Motor neuron (in vitro differentiated cells): ENCODE results near the gene TP63. TPM values are rescaled to one million over a fixed set of nuclear protein-coding genes. Genes with fewer than 3 reads are reported as not detected.
"Not testable (repeated sequence)": the region's sequence is repeated elsewhere in the genome, so short reads cannot be mapped to it uniquely, and the experiment has no call there.

ENCODE experiments used
- ATAC-seq, 8 experiments: fragments of 200-7000 bp; cut with Tn5 transposase; replicated peaks in 6 of 8; 2 replicates each; pipeline ENCODE4 v1.8.0; 2021; ENCODE audit warnings: mild to moderate bottlenecking in 8 of 8, moderate library complexity in 8 of 8
- H3K27ac ChIP-seq, 2 donors: fragments of 250-450 bp; sonication (Bioruptor Pico); 2 replicates each; pipeline ENCODE4 v1.9.0; 2021; ENCODE audit warnings: antibody characterized with exemption in 2 of 2, mild to moderate bottlenecking in 2 of 2, moderate library complexity in 1 of 2
- H3K4me1 ChIP-seq, 2 donors: fragments of 250-450 bp; sonication (Bioruptor Pico); replicated peaks in 1 of 2; 2 replicates each; pipeline ENCODE4 v1.6.1; 2021; ENCODE audit warnings: antibody characterized with exemption in 2 of 2, mild to moderate bottlenecking in 2 of 2, moderate library complexity in 1 of 2
- H3K4me3 ChIP-seq, 5 donors: fragments of 250-450 bp; sonication (Bioruptor Pico); 2 replicates each; pipeline ENCODE4 v1.9.0; 2021; ENCODE audit warnings: antibody characterized with exemption in 5 of 5, mild to moderate bottlenecking in 5 of 5, moderate library complexity in 4 of 5
- WGBS, 10 experiments: fragments of 450-650 bp; shearing (Covaris generic); methylation state at CpG; one replicate each; pipeline ENCODE4 v1.0.0; 2022; 5-methylcytosine and 5-hydroxymethylcytosine counted together
- in situ Hi-C, 9 experiments: fragments of 400-800 bp; cut with MboI; loops; one replicate each; pipeline ENCODE4 v1.15.0; 2021; ENCODE audit warnings: low sequenced_read_pairs in 9 of 9, low pct_unique_long_range_greater_than_20kb in 2 of 9; ENCODE audit not compliant: unreplicated experiment in 9 of 9
- total RNA-seq, 8 experiments: library from RNA; unstranded; fragments of 300-600 nt; gene quantifications; 2 replicates each; pipeline versions ENCODE4 v1.2.3 to v1.2.4, GENCODE V29; 2022

Gene TP63
- total RNA-seq, 8 experiments from 2014 or later, result 0.05 to 1.5 (median 0.38) TPM

DNA sequence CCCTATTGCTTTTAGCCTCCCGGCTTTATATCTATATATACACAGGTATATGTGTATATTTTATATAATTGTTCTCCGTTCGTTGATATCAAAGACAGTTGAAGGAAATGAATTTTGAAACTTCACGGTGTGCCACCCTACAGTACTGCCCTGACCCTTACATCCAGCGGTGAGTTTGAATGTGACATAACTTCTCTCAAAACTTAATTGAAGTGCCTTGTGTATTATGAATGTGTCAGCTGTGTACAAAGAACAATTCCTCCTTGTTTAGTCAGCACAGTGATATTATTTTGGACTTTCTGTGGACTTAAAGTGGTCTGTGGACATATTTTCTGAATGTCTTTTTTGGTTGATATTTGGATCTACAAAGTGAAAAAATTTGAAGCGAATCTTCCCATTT is 220 bp downstream of the TP63 start:
- Histone ChIP-seq H3K27ac (no peak overlapping the region), H3K4me1 (no peaks in the 10 kb centered on the region), H3K4me3 (no peak overlapping the region)
- in situ Hi-C loops, result no loop called here
- 88 to 100% (median 94%) methylated on average over 2 to 6 of the region's 6 CpGs; no CpG with 5 or more reads in 1 of the 10 experiments for WGBS, 10 experiments
- no peak for ATAC-seq

DNA sequence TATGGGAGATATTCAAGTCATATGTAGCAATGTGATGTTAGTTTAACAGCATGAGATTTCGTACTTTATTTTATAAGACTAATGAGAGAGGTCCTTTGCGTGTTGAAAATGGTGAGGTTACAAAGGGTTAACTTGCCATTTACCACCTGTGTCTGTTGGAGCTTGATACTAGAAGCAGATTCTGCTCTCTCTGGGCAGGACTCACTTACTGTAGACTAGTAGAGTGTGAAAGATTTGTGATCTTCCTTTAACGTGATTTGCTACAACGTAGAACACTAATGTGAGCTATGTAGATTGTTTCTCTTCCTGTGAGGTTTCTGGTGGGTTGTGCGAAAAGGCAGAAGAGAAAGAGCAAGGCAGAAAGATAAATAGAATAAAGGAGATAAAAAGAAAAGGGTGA is 1.1 kb downstream of the TP63 start:
- in situ Hi-C loops, result no loop called here
- no peak for ATAC-seq

DNA sequence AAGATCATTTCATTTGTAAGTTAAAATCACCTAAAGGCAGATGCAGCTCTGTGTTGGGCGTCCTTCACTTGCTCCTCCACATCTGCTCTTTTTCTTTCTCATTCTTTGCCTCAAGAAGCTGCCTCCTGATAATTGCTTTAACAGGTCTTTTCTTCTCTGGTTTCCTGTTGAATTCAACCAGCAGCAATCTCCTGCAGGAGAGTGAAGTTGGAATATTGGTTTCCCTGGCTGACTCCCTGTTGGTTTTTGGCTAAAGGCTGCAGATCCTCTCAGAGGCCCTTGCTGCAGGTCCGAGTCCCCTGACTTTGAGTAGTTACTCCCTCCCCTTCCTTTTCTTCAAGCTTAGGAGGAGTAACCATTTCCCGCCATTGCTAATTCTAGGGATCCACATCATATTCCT is 4.2 kb downstream of the TP63 start:
- in situ Hi-C loops, result no loop called here
- ATAC-seq, result no peak
- Histone ChIP-seq H3K4me1 (no peaks in the 10 kb centered on the region), H3K27ac (no peak overlapping the region), H3K4me3 (no peak overlapping the region)
- 20 to 100% (median 68%) methylated on average over 1 to 3 of the region's 3 CpGs for WGBS, 10 experiments

More for the DNA sequence above, 1.1 kb downstream of the TP63 start:
- Histone ChIP-seq H3K4me1 (no peaks in the 10 kb centered on the region), H3K27ac (no peak overlapping the region), H3K4me3 (no peak overlapping the region)
- 40 to 85% (median 75%) methylated on average over 3 to 5 of the region's 5 CpGs for whole genome bisulfite sequencing, 10 experiments

DNA sequence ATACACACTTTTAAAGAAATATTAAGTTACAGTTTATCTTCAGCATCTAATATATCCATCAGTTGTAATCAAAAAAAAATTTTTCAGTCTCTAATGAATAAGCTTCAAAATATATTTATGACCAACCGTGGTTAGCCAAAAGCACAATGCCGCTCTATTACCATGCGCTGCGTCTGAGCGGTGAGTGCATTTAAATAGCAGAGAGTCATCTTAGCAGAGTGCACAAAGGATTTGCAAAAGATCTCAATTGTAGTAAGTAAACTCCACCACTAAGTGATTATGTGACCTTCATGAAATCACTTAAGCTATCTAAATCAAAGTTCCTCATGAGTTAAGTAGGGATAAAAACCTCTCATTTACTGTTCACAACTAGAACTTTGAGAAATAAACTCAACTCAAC is 4.9 kb downstream of the TP63 start:
- no peak overlapping the region for H3K4me3 ChIP-seq
- ATAC-seq, result no peak
- in situ Hi-C loops, result no loop called here
- H3K4me1 ChIP-seq, result no peaks in the 10 kb centered on the region
- no peak overlapping the region for H3K27ac ChIP-seq
- WGBS, 10 experiments, result 71 to 100% (median 90%) methylated on average over 1 to 5 of the region's 5 CpGs; no CpG with 5 or more reads in 1 of the 10 experiments

DNA sequence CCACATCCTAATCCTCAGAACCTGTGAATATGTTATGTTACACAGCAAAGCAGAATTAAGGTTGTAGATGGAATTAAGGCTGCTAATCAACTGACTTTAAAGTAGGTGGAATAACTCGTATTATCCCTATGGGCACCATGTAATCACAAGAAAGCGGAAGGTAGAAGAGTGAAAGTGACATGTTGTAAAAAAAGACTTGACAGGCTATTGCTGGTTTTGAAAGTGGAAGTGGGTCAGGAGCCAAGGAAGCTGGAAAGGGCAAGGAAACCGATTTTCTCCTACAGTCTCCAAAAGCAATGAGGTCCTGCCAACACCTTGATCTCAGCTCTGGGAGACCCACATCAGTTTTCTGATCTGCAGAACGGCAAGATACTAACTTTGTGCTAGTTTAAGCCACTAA is 6.6 kb downstream of the TP63 start:
- no peak for ATAC-seq

DNA sequence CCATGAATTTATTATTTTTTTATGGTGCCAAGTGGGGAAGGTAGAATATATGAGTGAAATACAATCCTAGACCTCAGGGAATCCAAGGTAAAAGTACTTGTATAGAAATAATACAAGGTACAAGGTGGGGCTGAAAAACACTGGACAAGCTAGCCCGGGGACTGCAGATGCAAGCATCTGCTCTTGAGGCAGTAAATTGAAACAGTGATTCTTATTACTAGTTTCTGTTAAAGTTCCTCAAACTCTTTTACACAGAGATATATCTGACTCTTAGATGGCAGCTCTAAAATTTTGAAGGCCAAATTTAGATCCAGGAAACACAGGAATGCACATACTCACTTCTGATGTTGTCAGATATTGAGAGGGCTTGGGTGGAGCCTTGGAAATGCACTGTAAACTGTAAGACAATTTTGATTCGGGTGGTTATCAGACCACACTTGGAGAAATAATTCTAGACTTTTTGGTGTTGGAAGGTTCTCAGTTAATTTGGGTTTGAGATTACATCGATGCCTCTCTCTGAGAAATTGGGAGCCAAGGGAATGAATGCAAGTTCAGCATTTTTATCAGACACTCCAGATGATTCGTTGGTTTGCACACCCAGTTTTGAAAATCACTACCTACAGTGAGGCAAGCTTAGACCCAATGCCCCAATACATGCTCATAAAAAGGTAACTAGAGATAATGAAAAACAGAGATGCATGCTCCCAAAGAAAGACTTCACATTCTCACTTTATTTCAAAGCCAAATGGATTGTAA is 7.3 kb downstream of the TP63 start:
- ATAC-seq, result peak in 1 of 8 experiments; percentile 45
- 0 to 100% (median 62%) methylated on average over 1 to 4 of the region's 4 CpGs for WGBS, 10 experiments
- H3K27ac ChIP-seq, result no peak overlapping the region
- no peak overlapping the region for H3K4me3 ChIP-seq
- in situ Hi-C loops, result no loop called here
- H3K4me1 ChIP-seq, result no peaks in the 10 kb centered on the region

More for the DNA sequence above, 6.6 kb downstream of the TP63 start:
- in situ Hi-C loops, result no loop called here
- Histone ChIP-seq H3K4me1 (no peaks in the 10 kb centered on the region), H3K4me3 (no peak overlapping the region), H3K27ac (no peak overlapping the region)
- WGBS, 10 experiments, result 84 to 100% (median 89%) methylated on average over 1 to 4 of the region's 4 CpGs

DNA sequence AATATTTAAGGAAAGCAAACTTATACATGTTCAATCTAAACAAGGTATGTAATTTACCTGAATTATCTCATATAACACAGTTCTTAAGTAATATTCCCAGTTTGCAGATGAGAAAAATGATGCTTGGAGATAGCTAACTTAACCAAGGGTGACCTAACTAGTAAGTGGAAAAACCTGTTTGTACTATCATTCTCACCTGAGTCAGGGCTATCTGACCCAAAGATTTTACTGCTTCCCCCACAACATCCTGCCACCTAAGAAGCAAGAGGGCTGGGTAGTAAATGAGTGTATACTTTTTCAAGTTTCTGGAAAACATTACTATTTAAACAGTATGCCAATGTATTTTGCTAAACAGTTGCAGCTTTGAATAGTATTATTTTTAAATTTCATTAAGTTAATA is 10.6 kb downstream of the TP63 start:
- ATAC-seq, result no peak
- peaks cover 0 to 2% of the 10 kb centered on the region in 2 donors for H3K4me1 ChIP-seq
- H3K27ac ChIP-seq, result no peak overlapping the region
- in situ Hi-C loops, result no loop called here
- H3K4me3 ChIP-seq, result no peak overlapping the region

DNA sequence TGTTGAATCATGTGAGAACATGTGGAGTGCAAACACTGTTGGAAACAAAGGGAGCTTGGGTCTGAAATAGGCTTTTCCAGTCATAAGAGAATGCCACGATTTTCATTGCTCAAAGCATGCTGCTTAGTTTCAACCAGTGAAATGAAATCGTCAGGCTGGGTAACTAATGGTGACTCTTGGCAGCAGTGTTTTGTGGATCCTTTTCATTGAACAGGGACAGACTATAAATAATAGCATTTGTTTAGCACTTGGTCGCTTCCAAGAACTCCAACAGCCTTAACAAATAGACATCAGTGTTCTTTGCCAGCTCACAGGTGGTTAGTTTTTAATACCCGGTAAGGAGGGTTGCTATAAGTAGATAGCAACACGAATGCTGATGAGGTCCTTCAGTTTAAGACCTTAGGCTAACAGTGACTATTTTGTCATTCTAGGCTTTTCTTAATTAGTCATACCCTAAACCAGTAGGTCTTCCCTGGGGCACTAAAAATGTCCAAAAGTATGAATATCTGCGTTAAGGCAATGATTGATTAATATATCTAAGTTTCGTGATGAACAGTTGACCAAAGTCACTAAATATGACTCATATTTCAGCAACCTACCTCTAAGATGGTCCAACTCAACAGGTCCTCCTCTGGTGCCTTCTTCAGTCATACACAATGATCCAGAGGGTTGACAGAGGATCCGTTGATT is 15.8 kb downstream of the TP63 start:
- Histone ChIP-seq H3K27ac (peak overlapping the region in 1 of 2 donors; percentile 50), H3K4me3 (no peak overlapping the region), H3K4me1 (peaks cover 0 to 7% of the 10 kb centered on the region in 2 donors)
- WGBS, 10 experiments, result 55 to 100% (median 75%) methylated on average over 1 to 8 of the region's 8 CpGs
- in situ Hi-C loops, result no loop called here
- peak in 5 of 8 experiments; percentile 48 to 95 (median 87) for ATAC-seq

DNA sequence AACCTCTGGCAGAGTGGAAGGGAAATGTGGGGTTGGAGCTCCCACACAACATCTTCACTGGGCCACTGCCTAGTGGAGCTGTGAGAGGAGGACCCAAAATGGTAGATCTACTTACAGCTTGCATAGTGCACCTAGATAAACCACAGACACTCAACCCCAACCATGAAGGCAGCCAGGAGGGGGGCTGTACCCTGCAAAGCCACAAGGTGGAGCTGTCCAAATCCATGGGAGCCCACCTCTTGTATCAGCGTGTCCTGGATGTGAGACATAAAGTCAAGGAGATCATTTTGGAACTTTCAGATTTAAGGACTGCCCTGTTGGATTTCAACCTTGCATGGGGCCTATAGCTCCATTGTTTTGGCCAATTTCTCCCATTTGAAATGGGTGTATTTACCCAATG is 20.9 kb downstream of the TP63 start:
- peak in 1 of 8 experiments; percentile 50 for ATAC-seq
- in situ Hi-C loops, result loop anchor here in 1 of 9 experiments (25.0 kb wide), 1 partner anchor 285 kb away; no protein-coding TSS in a partner anchor

DNA sequence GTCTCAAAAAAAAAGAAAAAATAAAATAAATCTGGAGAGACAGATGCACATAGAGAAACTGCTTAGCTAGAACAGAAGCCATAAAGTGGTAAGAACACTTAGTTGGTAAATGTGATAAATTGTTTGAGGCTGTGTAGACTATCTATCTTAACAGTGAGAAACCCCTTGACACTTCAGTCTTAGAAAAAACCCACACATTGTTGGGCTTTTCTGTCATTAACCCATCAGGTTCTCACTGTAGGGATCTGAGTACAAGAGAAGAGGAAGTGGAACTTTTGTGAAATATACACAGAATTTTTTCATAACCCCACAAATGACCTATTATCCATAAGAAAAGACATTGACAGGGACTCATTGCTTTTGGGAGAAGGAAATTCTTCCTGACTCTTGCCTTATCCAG is 24.4 kb downstream of the TP63 start:
- no peak for ATAC-seq
- Histone ChIP-seq H3K27ac (no peak overlapping the region), H3K4me1 (no peaks in the 10 kb centered on the region), H3K4me3 (no peak overlapping the region)
- in situ Hi-C loops, result loop anchor here in 1 of 9 experiments (25.0 kb wide), 1 partner anchor 282 kb away; no protein-coding TSS in a partner anchor

More for the DNA sequence above, 20.9 kb downstream of the TP63 start:
- H3K27ac ChIP-seq, result no peak overlapping the region
- no peak overlapping the region for H3K4me3 ChIP-seq
- WGBS, 10 experiments, result 78 to 83% methylated on average over 1 of the region's 1 CpG; no CpG with 5 or more reads in 8 of the 10 experiments
- peaks cover 0 to 4% of the 10 kb centered on the region in 2 donors for H3K4me1 ChIP-seq

DNA sequence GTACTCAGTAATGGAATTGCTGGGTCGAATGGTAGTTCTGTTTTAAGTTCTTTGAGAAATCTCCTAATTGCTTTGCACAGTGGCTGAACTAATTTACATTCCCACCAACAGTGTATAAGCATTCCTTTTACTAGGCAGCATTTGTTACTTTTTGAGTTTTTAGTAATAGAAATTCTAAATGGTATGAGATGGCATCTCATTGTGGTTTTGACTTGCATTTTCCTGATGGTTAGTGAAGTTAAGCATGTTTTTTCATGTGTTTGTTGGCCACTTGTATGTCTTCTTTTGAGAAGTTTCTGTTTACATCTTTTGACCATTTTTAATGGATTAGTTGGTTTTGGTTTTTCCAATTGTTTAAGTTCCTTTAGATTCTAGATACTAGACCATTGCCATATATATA is 28.4 kb downstream of the TP63 start:
- H3K27ac ChIP-seq, result no peak overlapping the region
- WGBS, 10 experiments, result 13 to 100% (median 41%) methylated on average over 1 of the region's 1 CpG; no CpG with 5 or more reads in 2 of the 10 experiments
- in situ Hi-C loops, result loop anchor here in 1 of 9 experiments (25.0 kb wide), 1 partner anchor 278 kb away; no protein-coding TSS in a partner anchor
- no peak overlapping the region for H3K4me3 ChIP-seq
- H3K4me1 ChIP-seq, result no peaks in the 10 kb centered on the region
- ATAC-seq, result no peak

DNA sequence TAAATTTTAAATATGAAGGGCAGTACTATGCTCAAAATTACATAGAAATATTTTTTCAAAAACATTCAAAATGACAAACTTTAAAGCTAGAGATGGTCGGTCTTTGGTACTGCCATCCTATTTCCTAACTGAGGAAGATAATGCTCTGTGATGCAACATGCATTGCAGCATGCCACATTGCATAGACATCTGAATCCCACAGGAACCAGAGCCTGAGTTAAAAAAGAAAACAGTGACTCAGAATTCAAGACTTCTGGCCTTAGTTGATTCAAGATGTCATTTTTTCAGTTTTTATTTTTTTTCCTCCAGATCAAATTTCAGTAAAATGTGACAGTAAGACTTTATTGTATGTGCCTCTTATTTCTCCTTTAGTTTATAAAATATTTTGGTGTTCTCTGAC is 33.1 kb downstream of the TP63 start:
- in situ Hi-C loops, result loop anchor here in 1 of 9 experiments (25.0 kb wide), 1 partner anchor 273 kb away; no protein-coding TSS in a partner anchor
- Histone ChIP-seq H3K4me1 (no peaks in the 10 kb centered on the region), H3K4me3 (no peak overlapping the region), H3K27ac (no peak overlapping the region)
- ATAC-seq, result peak in 2 of 8 experiments; percentile 100
- WGBS, 10 experiments, result 0 to 100% (median 60%) methylated on average over 1 of the region's 1 CpG; no CpG with 5 or more reads in 2 of the 10 experiments

DNA sequence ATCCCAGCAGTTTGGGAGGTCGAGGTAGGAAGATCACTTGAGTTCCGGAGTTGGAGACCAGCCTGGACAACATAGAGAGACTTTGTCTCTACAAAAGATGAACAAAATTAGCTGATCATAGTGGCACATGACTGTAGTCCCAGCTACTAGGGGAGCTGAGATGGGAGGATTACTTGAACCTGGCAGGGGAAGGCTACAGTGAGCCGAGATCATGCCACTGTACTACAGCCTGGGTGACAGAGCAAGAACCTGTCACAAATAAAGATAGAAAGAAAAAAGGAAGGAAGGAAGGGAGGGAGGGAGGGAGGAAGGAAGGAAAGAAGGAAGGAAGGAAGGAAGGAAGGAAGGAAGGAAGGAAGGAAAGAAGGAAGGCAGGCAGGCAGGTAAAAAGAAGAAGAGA is 41.2 kb downstream of the TP63 start:
- H3K4me3 ChIP-seq, H3K4me1 ChIP-seq, ATAC-seq, H3K27ac ChIP-seq: not testable (repeated sequence)
- in situ Hi-C loops, result loop anchor here in 1 of 9 experiments (25.0 kb wide), 1 partner anchor 265 kb away; no protein-coding TSS in a partner anchor
- 86 to 100% (median 97%) methylated on average over 1 to 3 of the region's 3 CpGs; no CpG with 5 or more reads in 5 of the 10 experiments for WGBS, 10 experiments
